HEK293 (cell line): ENCODE results near the gene FOXN3.

Experiments used
- CTCF ChIA-PET: fragments of 350-600 bp; formaldehyde crosslinking; extraction: SDS; loops from one replicate; lab custom pipeline; 2021; ENCODE audit warnings: antibody characterized with exemption; lab: Yijun Ruan, JAX
- POLR2A ChIA-PET: fragments of 300-600 bp; formaldehyde crosslinking; extraction: SDS; loops from one replicate; lab custom pipeline; 2020; ENCODE audit warnings: antibody characterized with exemption, inconsistent platforms; lab: Yijun Ruan, JAX
- H3K27ac ChIP-seq: fragments of 200-500 bp; sonication (Bioruptor generic); 2 replicates; pipeline ENCODE4 v1.5.1; 2014; ENCODE audit warnings: low read depth, low read length, control low read depth, inconsistent platforms; ENCODE audit errors: extremely low read depth
- H3K36me3 ChIP-seq, 2 experiments: fragments of 200-500 bp in 1 of 2; sonication (Bioruptor generic) in 1 of 2; 1 replicate in 1 of 2; 2 replicates in 1 of 2; pipeline ENCODE4 v1.5.1; 2014 to 2017; ENCODE audit warnings: inconsistent platforms in 2 of 2, low read length in 2 of 2; ENCODE audit not compliant: control insufficient read depth in 2 of 2, insufficient read depth in 1 of 2
- H3K4me1 ChIP-seq: fragments of 200-500 bp; sonication (Bioruptor generic); 2 replicates; pipeline ENCODE4 v1.5.1; 2014; ENCODE audit warnings: mild to moderate bottlenecking, low read length, inconsistent platforms; ENCODE audit not compliant: control insufficient read depth, insufficient read depth
- H3K4me3 ChIP-seq: 2 replicates; pipeline ENCODE4 v1.5.1; 2011; ENCODE audit warnings: low read depth, mild to moderate bottlenecking, control low read depth, low read length, moderate library complexity
- H3K9me3 ChIP-seq: fragments of 200-500 bp; sonication (Bioruptor generic); 2 replicates; pipeline ENCODE4 v1.5.1; 2014; ENCODE audit warnings: low read depth, low read length, inconsistent platforms; ENCODE audit not compliant: control insufficient read depth, insufficient read depth
- PRDM1 ChIP-seq: fragments of 450-650 bp; formaldehyde crosslinking; IDR thresholded peaks from 2 replicates; pipeline ENCODE4; 2016; ENCODE audit warnings: missing biosample characterization, missing genetic modification characterization
- YY1 ChIP-seq: fragments of 450-650 bp; formaldehyde crosslinking; IDR thresholded peaks from 2 replicates; pipeline ENCODE4 v1.5.1; 2018; ENCODE audit warnings: missing biosample characterization, missing genetic modification characterization
- ZNF174 ChIP-seq: fragments of 450-650 bp; formaldehyde crosslinking; IDR thresholded peaks from 2 replicates; pipeline ENCODE4 v1.5.0; 2017; ENCODE audit warnings: missing biosample characterization, mild to moderate bottlenecking, missing genetic modification characterization
- ZNF24 ChIP-seq: fragments of 450-650 bp; formaldehyde crosslinking; IDR thresholded peaks from 2 replicates; pipeline ENCODE4 v1.5.1; 2016; ENCODE audit warnings: missing biosample characterization, missing genetic modification characterization
- ZNF274 ChIP-seq, 2 experiments: fragments of 200-500 bp in 1 of 2; fragments of 450-650 bp in 1 of 2; sonication (Bioruptor generic) in 1 of 2; formaldehyde crosslinking in 1 of 2; IDR thresholded peaks; 2 replicates each; pipeline versions ENCODE4 v1.5.1 to v1.6.1; 2014 to 2016; ENCODE audit warnings: borderline replicate concordance in 1 of 2, inconsistent platforms in 1 of 2, low read length in 1 of 2, missing biosample characterization in 1 of 2, missing genetic modification characterization in 1 of 2
- ZNF324 ChIP-seq: fragments of 450-650 bp; formaldehyde crosslinking; IDR thresholded peaks from 2 replicates; pipeline ENCODE4 v1.5.1; 2016; ENCODE audit warnings: missing biosample characterization, missing genetic modification characterization
- ZNF366 ChIP-seq: fragments of 450-650 bp; formaldehyde crosslinking; conservative IDR thresholded peaks from 2 replicates; pipeline ENCODE4 v1.5.1; 2016; ENCODE audit warnings: missing biosample characterization, missing genetic modification characterization
- ZNF37A ChIP-seq: fragments of 450-650 bp; IDR thresholded peaks from 2 replicates; pipeline ENCODE4 v1.5.1; 2018; ENCODE audit warnings: missing biosample characterization, missing genetic modification characterization
- ZNF558 ChIP-seq: fragments of 450-650 bp; formaldehyde crosslinking; IDR thresholded peaks from 2 replicates; pipeline ENCODE4 v1.5.1; 2016; ENCODE audit warnings: missing biosample characterization, missing genetic modification characterization
- ZNF830 ChIP-seq: fragments of 450-650 bp; IDR thresholded peaks from 2 replicates; pipeline ENCODE4 v1.5.0; 2018; ENCODE audit warnings: missing biosample characterization, missing genetic modification characterization, low read depth, mild to moderate bottlenecking, moderate library complexity
- TF ChIP-seq, protein P1 (sequence below): fragments of 450-650 bp; formaldehyde crosslinking; IDR thresholded peaks from 2 replicates; pipeline ENCODE4 v1.5.1; 2017; ENCODE audit warnings: missing biosample characterization, missing genetic modification characterization
- TF ChIP-seq, protein P2 (sequence below): fragments of 450-650 bp; formaldehyde crosslinking; IDR thresholded peaks from 2 replicates; pipeline ENCODE4 v1.5.1; 2016; ENCODE audit warnings: missing biosample characterization, missing genetic modification characterization
- TF ChIP-seq, protein P3 (sequence below): fragments of 450-650 bp; formaldehyde crosslinking; IDR thresholded peaks from 2 replicates; pipeline ENCODE4 v1.5.1; 2017; ENCODE audit warnings: missing biosample characterization, mild to moderate bottlenecking, missing genetic modification characterization, moderate library complexity
- TF ChIP-seq, protein P4 (sequence below): fragments of 450-650 bp; formaldehyde crosslinking; IDR thresholded peaks from 2 replicates; pipeline ENCODE4 v1.5.1; 2016; ENCODE audit warnings: missing biosample characterization, missing genetic modification characterization
- TF ChIP-seq, protein P5 (sequence below): fragments of 450-650 bp; formaldehyde crosslinking; IDR thresholded peaks from 2 replicates; pipeline ENCODE4; 2016; ENCODE audit warnings: missing biosample characterization, missing genetic modification characterization

The FOXN3 gene

GRCh38 chr14:89364316-89364715, 52.7 kb downstream of the FOXN3 start (continued):
- TF ChIP-seq, protein P1, sequence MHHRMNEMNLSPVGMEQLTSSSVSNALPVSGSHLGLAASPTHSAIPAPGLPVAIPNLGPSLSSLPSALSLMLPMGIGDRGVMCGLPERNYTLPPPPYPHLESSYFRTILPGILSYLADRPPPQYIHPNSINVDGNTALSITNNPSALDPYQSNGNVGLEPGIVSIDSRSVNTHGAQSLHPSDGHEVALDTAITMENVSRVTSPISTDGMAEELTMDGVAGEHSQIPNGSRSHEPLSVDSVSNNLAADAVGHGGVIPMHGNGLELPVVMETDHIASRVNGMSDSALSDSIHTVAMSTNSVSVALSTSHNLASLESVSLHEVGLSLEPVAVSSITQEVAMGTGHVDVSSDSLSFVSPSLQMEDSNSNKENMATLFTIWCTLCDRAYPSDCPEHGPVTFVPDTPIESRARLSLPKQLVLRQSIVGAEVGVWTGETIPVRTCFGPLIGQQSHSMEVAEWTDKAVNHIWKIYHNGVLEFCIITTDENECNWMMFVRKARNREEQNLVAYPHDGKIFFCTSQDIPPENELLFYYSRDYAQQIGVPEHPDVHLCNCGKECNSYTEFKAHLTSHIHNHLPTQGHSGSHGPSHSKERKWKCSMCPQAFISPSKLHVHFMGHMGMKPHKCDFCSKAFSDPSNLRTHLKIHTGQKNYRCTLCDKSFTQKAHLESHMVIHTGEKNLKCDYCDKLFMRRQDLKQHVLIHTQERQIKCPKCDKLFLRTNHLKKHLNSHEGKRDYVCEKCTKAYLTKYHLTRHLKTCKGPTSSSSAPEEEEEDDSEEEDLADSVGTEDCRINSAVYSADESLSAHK (tag by site-specific recombination) = no peak
- TF ChIP-seq, protein P2, sequence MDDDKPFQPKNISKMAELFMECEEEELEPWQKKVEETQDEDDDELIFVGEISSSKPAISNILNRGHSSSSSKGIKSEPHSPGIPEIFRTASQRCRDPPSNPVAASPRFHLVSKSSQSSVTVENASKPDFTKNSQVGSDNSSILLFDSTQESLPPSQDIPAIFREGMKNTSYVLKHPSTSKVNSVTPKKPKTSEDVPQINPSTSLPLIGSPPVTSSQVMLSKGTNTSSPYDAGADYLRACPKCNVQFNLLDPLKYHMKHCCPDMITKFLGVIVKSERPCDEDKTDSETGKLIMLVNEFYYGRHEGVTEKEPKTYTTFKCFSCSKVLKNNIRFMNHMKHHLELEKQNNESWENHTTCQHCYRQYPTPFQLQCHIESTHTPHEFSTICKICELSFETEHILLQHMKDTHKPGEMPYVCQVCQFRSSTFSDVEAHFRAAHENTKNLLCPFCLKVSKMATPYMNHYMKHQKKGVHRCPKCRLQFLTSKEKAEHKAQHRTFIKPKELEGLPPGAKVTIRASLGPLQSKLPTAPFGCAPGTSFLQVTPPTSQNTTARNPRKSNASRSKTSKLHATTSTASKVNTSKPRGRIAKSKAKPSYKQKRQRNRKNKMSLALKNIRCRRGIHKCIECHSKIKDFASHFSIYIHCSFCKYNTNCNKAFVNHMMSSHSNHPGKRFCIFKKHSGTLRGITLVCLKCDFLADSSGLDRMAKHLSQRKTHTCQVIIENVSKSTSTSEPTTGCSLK (tag by site-specific recombination) = no peak

DNA sequence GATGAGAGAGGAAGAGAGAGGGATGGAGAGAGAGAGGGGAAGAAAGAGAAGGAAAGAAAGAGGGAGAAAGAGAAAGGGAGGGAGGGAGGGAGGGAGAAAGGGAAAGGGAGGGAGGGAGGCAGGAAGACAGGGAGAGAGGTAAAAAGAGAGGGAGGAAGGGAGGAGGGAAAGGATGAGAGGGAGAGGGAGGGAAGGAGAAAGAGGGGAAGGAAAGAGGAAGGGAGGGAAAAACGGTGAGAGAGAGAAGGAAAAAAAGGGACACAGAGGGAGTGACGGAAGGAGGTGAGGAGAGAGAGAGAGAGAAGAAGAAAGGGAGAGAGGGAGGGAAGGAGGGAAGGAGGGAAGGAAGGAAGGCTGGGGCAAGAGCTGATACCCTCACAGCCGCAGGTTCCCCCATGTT, 56.8 kb downstream of the FOXN3 start:
- CTCF ChIA-PET = no interaction called here
- POLR2A ChIA-PET = no interaction called here
- TF ChIP-seq ZNF24 (tag by site-specific recombination) (no peak), ZNF558 (no peak), PRDM1 (tag by site-specific recombination) (peak; percentile 94), ZNF274 (IDR thresholded peaks at IDR 0.05; ENCODE audit: low read length) (no peak), ZNF274 (tag by site-specific recombination; IDR thresholded peaks at IDR 0.05; ENCODE audit: borderline replicate concordance) (no peak), ZNF830 (tag by site-specific recombination) (no peak), ZNF174 (tag by site-specific recombination) (no peak), ZNF366 (tag by site-specific recombination) (peak; percentile 91), ZNF324 (tag by site-specific recombination) (no peak), YY1 (tag by site-specific recombination) (no peak), ZNF37A (tag by site-specific recombination) (no peak)
- TF ChIP-seq, protein P3, sequence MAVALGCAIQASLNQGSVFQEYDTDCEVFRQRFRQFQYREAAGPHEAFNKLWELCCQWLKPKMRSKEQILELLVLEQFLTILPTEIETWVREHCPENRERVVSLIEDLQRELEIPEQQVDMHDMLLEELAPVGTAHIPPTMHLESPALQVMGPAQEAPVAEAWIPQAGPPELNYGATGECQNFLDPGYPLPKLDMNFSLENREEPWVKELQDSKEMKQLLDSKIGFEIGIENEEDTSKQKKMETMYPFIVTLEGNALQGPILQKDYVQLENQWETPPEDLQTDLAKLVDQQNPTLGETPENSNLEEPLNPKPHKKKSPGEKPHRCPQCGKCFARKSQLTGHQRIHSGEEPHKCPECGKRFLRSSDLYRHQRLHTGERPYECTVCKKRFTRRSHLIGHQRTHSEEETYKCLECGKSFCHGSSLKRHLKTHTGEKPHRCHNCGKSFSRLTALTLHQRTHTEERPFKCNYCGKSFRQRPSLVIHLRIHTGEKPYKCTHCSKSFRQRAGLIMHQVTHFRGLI = no peak
- TF ChIP-seq, protein P4, sequence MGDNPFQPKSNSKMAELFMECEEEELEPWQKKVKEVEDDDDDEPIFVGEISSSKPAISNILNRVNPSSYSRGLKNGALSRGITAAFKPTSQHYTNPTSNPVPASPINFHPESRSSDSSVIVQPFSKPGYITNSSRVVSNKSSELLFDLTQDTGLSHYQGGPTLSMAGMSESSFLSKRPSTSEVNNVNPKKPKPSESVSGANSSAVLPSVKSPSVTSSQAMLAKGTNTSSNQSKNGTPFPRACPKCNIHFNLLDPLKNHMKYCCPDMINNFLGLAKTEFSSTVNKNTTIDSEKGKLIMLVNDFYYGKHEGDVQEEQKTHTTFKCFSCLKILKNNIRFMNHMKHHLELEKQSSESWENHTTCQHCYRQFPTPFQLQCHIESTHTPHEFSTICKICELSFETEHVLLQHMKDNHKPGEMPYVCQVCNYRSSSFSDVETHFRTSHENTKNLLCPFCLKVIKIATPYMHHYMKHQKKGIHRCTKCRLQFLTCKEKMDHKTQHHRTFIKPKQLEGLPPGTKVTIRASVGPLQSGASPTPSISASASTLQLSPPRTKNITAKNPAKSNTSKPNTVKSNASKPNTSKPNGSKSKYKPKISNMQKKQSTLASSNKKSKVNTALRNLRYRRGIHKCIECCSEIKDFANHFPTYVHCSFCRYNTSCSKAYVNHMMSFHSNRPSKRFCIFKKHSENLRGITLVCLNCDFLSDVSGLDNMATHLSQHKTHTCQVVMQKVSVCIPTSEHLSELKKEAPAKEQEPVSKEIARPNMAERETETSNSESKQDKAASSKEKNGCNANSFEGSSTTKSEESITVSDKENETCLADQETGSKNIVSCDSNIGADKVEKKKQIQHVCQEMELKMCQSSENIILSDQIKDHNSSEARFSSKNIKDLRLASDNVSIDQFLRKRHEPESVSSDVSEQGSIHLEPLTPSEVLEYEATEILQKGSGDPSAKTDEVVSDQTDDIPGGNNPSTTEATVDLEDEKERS (tag by site-specific recombination) = no peak
- TF ChIP-seq, protein P5, sequence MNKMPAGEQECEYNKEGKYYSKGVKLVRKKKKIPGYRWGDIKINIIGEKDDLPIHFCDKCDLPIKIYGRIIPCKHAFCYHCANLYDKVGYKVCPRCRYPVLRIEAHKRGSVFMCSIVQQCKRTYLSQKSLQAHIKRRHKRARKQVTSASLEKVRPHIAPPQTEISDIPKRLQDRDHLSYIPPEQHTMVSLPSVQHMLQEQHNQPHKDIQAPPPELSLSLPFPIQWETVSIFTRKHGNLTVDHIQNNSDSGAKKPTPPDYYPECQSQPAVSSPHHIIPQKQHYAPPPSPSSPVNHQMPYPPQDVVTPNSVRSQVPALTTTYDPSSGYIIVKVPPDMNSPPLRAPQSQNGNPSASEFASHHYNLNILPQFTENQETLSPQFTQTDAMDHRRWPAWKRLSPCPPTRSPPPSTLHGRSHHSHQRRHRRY (tag by site-specific recombination) = no peak
- TF ChIP-seq, protein P1 (tag by site-specific recombination) = no peak
- Histone ChIP-seq H3K36me3 (no peaks in the 10 kb centered on the region; a peak in 1 of 3 replicates), H3K4me3 (no peak overlapping the region), H3K9me3 (no peaks in the 10 kb centered on the region), H3K27ac (no peak overlapping the region), H3K4me1 (0 out of 2 replicates have a peak, but pooled peaks cover 3% of the 10 kb centered on the region)
